Measurements from ENCODE around the gene DMBX1.

DMBX1 gene

DNA sequence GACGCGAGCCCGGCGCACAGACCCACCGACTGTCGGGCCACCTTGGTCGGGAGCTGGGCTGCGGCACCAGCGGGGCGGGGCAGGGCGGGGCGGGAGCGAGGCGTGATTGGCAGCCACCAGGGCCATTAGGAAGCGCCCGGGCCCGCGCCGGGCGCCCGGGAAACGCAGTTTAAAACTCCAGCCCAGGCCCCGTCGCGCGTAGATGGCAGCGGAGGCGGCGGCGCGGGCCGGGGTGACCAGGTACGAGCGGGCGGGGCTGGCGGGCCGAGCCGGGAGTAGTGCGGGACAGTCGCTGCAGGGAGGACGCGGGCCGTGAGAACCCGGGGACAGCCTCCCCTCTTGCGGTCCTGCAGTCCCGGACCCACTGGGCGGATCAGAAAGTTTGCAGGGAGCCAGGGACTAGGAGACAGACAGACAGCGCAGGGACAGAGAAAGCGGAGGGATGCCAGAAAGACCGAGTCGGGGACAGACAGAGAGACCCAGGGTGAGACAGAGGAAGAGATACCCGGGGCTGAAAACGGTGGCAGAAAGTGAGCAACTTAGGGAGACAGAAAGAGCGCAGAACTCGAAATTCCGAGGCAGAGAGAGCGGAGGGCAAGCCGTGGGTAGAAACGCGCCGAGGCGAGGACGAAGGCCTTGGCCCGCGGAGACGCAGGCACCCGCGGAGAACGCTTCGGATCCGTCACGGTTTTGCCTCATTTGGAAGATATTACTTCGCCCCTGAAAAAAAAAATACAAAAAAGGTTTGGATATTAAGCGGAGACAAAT, at the start of gene DMBX1:
Gene DMBX1, plus strand, starts transcription at position 199 of the 768 bp plus-strand sequence. CDS start 17,175 bp downstream, outside the sequence.
- peak; percentile 81 for DNase-seq (ENCODE audit: low spot score)

DNA sequence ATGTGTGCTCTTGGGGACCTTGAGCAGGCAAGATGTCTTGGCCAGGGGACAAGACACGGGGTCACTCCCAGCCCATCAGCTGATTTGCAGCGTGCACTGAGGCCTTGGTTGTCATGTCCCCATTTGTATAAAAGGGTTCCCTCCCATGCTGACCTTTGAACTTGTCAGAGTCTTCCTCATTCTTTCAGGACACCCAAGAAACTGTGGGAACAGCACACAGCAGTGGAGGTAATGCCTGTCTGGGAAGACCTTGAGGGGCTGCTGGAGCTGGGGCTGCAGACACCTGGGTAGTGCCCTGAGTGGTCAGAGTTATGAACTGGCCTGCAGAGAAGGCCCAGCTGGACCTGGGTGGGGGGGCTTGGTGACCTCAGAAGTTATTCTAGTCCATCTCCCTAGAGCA, 49.2 kb upstream of the DMBX1 start:
- DNase-seq (ENCODE audit: low spot score) = no peak

DNA sequence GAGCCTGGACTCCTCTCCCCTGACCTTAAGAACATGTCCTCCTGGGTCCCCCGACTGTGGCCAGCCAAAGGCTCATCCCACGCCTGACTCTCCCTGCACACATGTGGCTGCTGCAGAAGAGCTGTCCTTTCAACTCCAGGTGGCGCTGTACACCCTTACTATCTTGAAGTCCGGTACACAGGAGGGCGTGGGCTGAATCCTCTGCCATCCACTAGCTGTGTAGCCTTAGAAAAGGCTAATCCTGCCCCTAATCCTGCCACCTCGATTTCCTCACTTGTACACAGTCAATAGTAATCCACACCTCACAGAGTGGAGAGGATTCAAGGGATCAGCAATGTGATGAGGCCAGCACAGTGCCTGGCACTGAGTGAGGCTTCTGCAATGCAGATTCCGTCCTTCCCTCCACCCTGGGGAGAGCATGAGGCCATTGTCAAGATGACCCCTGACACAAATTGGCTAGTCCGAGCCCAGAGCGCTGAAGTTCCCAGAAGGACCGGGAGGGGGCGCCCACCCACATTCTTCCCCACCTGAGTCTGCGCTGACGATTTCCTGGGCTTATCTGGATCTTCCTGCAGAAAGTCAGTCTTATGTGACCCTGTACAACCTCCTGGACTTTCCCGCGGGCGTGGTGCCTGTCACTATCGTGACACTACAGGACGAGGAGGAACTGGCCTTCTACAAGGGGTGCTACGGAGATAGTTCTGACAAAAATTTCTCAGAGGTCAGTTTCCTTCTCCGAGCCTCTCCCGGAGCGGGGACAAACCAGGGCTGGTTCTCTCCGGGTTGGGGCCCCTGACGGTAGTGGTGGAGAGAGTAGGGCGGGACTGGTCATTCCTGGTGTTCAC, 47.1 kb upstream of the DMBX1 start:
- peak; percentile 78 for DNase-seq (ENCODE audit: low spot score)

DNA sequence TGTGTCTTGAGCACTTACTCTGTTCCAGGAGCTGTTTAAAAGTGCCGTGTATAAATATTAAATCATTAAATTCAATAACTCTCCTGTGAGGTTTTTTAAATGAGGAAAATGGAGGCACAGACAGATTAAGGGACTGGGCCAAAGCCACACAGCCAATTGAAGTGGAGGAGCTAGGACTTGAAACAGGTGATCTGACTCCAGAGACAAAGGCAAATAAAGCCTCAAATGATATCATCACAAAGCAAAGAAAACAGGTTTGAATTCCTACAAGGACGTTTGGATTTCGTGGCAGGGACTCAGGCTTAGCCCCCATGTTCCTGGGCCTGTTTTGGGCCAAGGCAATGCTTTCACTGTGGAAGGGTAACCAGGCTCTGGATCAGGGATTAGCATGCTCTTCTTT, 45.2 kb upstream of the DMBX1 start:
- no peak for DNase-seq (ENCODE audit: low spot score)

DNA sequence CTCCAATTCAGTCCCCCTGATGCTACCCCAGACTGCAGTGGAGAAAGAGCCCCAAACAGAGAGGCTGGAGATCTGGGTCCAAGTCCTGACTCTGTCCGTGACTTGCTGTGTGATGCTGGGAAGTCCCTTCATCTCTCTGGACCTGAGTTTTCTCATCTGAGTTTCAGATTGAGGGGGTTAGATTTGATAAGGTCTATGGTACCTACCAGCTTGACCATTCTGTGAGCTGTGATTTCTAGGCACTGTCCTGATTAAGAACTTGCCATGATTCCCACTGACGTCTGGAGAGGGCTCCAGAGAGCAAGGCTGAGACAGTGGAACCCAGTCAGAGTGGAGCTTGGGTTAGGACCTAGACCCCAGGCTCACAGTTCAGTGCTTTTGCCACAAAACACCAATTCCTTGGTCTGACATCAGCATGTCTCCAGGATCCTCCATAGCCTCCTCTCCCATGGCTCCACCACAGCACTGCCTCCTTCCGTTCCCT, 43.8 kb upstream of the DMBX1 start:
- no peak for DNase-seq (ENCODE audit: low spot score)

DNA sequence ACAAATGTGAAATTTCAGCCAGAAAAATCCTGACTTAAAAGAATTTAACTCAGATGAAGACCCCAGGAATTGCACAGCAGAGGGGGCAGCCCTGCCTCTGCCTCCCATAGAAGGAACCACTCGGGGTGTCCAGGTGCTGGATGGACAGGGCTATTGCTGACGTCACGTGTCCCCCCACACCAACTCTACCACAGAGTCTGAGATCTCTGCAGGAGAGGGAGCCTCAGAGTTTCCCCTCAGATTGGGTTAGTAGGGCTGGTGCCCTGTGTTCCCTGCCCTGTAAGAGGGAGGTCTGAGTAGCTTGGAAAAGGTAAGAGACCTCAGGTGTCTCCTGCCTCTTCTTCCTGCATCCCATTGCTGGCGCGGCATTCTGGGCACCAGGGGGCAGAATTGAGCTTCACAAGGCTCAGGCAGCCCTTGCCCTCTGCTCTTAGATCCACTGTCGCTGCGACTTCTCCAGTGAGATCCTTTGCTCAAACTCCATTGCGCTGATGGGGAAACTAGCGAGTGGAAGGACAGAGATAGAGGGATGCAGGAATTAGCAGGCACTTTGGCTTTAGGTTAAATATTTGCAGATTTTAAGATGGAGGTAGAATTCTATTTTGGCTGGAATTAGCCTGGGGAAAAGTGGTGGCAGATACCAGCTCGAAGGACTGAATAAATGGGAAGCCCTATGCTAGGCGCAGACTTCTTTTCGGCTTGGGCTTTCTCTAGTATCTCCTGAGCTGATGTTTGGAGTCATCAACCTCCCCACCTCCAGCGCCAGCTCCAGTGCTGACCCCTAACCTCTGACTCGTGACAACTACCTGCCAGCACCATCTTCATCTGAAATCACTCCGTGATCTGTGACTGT, 42.8 kb upstream of the DMBX1 start:
- DNase-seq (ENCODE audit: low spot score) = peak; percentile 61

DNA sequence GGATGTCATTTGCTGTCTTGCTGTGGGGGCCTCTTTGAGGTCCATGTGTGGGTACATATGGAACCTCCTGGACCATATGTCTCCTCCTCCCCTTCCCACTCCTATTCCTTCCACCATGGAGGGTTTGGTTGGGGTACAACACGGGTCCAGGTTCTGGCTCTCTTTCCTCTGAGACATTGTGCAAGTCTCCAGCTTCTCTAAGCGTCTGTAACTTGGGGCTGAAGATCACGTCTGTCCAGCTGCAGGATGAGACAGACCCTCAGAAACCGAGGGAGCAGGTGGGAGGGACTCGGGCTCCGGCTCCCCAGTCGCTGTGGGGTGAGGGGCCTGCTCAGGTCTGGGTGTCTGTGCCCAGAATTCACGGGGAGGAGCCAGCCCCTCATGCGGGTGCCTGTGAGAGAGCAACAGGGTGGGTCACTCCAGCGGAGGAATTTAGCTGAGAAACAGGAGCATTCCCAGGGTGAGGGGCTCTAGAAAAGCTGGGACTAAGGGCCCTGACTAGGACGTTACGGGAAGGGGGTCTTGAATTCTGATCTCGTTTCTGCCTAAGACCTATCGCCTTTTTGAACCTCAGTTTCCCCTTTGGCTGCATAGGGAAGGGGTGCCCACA, 42.0 kb upstream of the DMBX1 start:
- DNase-seq (ENCODE audit: low spot score) = no peak

DNA sequence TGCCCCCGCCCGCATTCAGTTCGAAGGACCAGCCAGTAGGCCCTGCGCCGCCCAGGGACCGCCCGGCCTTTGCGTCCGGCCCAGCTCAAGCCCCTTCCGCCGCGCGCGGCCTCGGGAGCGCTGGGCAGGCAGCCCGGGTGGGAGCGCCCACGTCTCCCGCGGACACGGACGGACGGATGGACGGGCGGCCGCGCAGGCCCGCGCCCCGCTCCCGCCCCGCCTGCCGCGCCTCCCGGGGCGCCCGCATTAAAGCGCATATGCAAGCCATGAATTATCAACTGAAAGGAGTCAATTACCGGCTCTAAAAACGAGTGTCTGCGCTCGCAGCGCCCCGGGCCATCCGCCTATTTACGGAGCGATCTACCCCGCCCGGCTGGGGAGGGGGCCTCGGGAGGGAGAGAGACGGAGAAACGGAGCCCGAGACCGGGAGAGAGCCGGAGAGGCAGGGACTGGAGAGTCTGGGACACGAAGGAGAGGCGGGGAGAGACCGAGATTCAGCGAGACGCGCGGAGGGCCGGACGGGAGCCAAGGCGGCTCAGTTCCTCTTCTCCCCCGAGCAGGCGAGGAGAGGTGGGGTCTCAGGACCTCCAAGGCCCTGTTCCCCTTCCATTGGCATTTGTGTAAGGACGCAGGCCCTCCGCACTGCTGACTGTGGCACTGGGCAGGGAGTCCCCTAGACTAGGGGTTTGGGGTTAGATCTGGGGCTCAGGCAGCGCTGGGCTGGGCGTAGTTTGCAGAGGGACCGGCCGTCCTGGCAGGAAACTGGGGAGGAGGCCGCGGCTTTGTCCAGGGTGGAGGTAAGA, 41.3 kb upstream of the DMBX1 start:
- no peak for DNase-seq (ENCODE audit: low spot score)

DNA sequence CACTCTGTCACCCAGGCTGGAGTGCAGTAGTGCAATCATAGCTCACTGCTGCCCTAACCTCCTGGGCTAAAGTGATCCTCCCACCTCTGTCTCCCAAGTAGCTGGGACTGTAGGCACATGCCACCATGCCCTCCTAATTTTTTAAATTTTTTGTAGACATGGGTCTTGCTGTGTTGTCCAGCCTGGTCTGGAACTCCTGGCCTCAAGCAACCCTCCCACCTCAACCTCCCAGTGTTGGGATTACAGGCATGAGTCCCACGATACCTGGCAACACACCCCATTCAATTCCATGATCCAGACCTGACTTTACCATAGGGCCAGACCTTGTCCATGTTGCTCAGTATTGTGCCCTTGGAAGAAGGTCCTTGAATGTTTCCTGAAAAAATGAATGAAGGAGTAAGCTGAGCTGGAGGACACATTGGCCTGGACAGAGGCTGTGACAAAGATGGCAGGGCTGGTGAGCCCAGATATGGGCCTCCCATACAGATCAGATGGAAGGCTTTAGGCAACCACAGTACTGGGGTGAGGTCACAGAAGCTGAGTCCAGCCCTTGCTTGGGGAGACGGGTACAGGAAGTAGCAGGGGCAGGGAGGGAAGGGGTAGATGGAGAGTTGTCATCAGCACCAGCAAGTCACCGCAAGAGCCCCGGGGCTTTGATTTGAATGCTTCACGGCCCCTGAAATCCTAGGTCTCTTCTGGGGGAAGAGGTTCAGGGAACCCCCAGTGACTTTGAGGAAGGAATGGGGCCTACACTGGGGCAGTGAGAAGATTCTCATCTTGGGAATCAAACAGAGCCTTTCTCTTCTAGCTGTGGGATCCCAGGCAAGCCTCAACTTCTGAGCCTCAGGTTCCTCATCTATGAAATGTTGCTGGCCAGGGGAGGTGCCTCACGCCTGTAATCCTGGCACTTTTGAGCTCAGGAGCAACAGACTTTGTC, 40.1 kb upstream of the DMBX1 start:
- DNase-seq (ENCODE audit: low spot score) = no peak

DNA sequence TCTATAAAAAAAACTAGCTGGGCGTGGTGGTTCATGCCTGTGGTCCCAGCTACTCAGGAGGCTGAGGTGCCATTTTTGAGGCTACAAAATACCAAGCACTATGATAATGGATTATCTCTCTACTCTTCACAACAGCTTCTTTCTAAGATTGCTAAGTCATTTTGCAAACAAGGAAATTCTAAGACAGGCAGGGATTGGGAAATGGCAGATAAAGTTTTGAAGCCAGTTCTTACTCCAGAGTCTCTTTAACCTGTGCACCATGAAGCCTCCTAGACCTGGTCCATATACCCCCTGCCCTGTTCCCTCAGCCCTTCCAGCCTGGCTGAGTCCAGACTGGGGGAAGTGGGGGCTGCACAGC, 39.5 kb upstream of the DMBX1 start:
- no peak for DNase-seq (ENCODE audit: low spot score)

DNA sequence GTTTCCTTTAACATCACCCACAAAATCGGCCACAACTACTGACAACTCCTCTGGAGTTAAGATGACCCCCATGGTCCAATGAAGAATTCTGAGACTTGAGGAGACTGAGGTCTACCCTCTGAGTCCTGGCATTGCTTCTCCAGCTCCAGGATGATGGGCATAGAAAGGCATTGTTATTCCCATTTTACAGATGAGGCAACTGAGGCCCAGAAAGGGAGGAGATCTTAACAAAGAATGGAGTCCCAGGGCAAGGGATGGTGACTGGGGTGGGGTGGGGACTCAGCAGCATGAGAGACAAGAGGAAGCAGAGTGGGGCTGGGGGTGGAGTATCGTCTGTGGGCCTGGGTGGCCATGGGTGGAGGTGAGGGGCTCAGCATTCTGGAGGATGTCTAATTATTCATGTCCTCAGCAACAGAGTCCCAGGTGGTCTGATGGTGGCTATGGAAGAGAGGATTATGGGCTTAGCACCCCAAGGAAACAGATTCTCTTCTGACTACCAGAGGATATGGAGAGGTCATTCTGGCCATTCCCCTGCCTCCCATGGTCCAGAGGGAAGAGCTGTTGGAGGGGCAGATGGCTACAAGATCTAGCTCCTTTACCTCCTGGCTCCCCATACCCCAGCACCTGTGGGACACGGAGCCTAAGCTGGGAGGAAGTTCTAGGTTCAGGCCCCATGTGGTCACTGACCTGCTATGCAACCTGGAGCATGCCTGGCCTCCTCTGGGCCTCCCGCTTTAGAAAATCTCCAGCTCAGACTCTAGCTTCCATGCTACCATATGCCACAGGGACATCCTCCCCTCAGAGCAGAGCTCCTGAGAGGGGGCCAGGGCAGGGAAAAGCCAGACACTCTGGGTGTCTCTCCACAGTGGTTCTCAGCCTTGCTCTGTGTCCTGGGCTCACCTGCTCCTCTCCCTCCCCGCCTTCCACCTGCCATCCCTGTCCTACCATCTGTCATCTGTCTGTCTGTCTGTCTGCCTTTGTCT, 37.4 kb upstream of the DMBX1 start:
- no peak for DNase-seq (ENCODE audit: low spot score)

DNA sequence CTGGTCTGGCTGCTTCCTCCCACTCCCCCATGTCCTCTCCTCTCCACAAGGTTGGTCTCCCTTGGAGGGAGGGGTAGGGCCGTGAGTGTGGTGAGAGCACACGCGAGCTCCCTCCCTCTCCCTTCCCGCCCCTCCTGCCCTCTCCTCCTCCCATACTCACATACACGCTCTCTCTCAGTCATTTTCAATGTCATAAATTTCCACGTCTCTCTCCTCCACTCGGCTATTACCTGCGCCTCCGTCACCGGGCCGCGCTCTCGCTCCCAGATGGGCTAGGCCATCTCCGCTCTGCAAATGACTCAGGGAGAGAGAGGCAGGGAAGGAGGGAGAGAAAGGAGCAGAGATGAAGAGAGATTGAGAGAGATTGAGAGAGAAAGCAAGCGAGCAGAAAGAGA, 36.7 kb upstream of the DMBX1 start:
- DNase-seq (ENCODE audit: low spot score) = no peak

DNA sequence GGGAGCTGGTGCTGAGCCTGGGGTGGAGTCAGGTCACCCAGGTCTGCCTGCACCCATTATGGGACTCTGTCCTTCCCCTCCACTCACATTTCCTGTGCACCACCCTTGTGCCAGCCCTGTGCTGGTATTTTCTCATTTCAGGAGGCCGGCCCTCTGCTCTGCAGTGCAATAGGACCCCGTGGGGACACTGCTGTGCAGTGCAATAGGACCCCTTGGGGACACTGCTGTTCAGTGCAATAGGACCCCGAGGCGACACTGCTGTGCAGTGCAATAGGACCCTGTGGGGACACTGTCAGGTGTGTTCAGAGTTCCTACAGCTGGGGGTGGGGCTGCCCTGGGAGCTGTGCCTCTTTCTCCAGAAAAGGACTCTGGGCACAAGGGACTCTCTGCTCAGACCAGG, 36.2 kb upstream of the DMBX1 start:
- DNase-seq (ENCODE audit: low spot score) = no peak

DNA sequence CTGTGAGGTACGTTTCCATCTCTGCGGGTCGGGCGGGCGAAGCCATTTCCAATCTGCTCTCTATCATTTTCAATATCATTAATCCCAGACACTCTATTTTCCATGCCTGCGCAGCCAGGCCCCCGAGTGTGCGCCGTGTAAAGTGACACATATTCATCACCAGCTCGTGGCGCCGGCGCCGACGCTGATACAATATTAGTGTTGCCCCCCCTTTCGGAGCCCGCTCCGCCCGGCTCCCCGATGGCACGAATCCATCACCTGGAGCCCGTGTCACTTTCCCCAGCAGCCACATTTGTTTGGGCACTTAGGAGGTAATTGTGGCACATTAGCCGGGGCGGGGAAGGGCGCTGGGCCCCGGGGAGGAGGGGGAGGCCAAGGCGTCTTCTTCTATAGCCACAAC, 33.7 kb upstream of the DMBX1 start:
- no peak for DNase-seq (ENCODE audit: low spot score)

DNA sequence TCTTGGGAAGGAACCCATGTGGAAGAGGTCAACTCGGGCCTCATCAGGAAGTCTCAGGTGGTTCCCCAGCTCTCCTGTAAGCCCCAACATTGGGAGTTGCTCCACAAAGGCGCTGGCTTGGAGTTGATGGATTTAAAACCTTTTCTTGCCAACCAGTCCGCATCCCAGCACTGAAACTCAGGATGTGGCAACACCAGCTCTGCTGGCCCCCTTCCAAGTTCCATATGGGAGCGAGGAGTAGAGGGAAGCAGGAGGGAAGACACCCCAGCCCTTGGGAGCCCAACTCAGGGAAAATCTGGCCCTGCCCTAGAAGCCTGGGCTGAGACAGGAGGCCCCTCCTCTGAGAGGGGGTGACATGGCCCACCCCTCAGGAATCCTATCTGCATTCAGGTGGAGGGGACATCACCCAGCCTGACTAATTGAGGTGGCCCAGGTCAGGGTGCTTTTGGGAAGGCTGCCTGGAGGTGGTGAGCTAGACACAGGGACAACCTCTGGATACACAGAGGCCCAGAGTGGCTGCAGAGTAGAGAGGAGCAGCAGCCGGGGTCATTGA, 33.1 kb upstream of the DMBX1 start:
- DNase-seq (ENCODE audit: low spot score) = no peak

DNA sequence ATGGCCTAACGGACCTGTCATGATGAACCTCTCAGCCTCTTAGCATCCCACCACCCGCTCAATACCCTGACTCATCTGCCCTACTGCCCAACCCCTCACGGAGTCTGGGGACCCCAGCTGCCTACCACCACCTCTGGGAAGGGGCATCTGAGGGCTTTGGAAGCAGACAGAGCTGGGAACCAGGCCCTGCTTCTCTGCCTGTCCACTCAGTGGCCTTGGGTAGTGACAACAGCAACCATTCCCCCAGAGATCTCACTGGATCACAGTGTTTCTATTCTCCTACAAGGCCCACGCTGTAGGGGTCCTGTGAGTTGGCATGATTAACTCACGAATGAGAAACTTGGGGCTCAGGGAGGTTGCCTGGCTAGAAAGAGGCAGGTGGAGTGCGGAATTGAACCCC, 32.5 kb upstream of the DMBX1 start:
- DNase-seq (ENCODE audit: low spot score) = no peak

DNA sequence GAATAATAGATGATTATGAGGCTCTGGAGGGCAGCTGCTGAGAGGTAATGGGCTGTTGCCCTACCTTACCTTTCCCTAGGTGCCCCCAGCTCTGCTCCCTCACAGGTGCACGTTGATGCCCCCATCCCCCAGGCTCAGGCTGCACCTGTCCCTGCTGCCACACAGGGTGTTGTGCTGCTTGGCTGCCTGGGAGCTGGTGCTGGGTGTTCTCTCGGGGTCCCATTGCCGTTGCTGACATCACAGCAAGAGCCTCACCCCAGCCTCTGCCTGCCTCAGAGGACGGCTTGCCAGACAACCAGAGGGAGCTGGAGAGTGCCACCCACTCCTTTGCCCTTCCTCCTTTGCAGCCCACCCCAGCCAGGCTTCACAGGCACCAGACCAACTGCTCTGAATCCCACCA, 31.4 kb upstream of the DMBX1 start:
- DNase-seq (ENCODE audit: low spot score) = no peak

DNA sequence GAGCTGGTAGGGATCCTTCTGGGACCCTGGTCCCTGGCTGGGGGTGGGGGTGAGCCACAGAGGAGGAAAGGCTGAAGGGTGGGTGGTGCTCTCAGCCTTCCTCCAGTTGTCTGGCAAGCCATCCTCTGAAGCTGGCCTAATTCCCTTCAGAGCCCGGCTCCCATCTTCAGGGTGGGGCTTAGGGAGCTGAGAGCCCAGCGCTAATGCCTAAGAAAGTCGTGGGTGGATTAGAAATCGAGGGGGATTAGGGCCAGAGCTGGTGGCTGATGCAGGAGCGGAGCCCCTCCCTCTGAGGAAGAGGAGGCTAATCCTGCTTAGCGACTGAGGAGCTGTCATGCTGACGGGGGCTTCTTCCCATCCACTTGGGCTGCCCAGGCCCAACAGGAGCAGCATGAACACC, 30.8 kb upstream of the DMBX1 start:
- no peak for DNase-seq (ENCODE audit: low spot score)

Measured in LoVo (cell line).